HG02943 (cell line): ENCODE results near the gene RNF166.

Source experiments
- ATAC-seq: cut with Tn5 transposase; IDR thresholded peaks from one replicate; pipeline ENCODE4 v1.9.1; 2021; ENCODE audit warnings: mild to moderate bottlenecking, low read depth, moderate library complexity; ENCODE audit not compliant: unreplicated experiment

RNF166 gene

DNA sequence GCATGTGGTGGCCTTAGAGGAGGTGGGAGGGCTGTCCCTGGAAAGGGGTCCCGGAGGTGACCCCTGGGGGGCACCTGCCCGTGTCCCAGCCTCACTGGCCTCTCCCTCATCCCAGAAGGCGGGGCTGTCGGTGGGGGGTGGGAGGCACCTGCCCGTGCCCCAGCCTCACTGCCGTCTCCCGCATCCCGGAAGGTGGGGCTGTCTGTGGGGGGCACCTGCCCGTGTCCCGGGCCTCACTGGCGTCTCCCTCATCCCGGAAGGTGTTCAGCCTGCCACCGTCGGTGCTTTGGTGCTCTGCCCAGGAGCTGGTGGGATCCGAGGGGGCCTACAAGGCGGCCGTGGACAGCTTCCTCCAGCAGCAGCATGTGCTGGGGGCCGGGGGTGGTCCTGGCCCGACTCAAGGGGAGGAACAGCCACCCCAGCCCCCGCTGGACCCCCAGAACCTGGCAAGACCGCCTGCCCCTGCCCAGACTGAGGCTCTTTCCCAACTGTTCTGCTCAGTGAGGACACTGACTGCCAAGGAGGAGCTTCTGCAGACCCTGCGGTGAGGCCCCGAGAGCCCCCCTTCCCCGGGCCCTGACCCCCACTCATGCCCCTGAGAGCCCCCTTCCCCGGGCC lies 6.3 kb upstream of the RNF166 start:
- no peak for ATAC-seq

DNA sequence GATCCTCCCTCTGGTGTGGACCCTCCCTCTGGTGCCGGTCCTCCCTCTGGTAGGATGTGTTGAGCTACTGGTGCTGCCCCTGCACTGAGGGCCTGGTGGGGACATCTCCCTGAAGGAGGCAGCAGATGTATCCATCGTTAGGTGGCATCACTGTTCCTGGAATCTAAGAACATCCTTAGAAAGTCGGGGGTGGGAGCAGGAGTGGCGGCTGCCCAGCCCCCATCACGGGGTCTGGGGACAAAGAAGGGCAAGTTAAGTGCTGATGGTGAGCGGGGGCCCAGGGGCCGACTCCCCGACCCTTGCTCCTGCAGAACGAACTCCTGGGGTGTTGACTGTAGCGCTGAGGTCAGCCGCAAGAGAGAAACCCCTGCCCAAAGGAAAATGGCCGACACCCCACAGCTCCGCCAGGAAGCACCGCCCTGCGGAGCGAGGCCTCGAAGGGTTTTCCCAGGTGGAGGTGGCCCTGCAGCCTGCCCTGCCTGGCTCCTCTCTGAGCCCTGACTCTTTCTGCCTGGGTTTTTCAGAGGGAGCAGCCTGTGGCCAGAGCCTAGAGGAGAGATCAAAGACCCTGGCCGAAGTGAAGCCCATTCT lies 5.6 kb upstream of the RNF166 start:
- ATAC-seq: no peak

DNA sequence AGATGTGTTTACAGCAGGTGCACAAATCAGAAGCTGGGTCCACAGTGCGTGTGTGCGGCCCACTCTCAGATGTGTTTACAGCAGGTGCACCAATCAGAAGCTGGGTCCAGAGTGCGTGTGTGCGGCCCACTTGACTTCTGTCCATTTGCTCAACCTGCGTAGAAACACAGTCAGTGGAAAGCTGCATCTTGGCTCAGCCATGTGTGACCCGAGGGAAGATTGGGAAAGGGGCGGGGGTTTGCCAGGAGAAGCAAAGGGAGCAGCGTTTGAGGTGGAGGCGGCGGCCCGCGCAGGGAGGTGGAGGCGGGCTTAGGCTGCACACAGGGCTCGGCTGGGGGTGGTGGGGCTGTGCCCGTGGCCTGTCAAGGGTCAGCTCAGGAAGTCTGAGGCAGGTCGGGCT lies 4.3 kb upstream of the RNF166 start:
- ATAC-seq: no peak

- ATAC-seq: no peak
Observed at GRCh38 chr16:88706965-88707826, 988 bp upstream of the RNF166 start.

GRCh38 chr16:88705801-88706228 lies 393 bp downstream of the RNF166 start:
- ATAC-seq: peak; percentile 21

- ATAC-seq: no peak
Observed at GRCh38 chr16:88705076-88705684, 1.0 kb downstream of the RNF166 start.

GRCh38 chr16:88703486-88704309 lies 2.5 kb downstream of the RNF166 start:
- ATAC-seq: no peak

GRCh38 chr16:88702371-88703210 lies 3.6 kb downstream of the RNF166 start:
- ATAC-seq: no peak

DNA sequence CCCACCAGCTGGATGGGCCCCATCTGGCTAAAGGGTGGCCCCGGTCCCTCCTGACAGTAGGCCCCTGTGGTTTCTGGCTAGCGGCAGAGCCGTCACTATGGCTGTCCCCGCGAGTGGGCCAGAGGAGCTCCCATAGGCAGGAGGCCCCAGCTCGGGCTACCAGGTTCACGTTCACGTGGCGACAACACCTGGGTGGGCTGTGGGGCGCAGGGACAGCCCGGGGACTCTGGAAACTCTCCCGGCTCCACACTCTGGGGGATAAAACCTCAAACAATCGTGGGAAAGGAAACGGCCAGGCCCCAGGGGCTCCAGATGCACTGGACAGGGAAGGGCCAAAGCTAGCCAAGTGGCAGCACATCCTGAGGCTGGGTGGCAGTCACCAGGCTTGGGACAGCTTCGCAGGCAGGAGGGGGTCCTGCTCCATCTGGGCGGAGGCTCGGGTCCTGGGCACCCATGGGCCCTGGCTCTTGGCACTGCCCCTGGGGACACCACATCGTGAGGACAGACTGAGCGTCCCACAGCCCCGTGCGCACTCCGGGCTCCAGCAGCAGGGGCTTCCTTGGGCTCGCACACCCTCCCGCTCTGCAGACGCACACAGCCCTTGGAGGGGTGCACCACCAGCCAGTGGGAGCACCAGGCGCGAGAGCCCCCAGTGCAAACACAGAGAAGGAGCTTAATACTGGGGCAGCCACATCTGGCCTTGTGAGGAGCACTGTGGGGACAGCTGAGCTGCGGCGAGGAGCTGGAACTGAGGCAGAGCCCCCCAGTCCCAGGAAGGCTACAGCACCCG lies 4.4 kb downstream of the RNF166 start:
- no peak for ATAC-seq

DNA sequence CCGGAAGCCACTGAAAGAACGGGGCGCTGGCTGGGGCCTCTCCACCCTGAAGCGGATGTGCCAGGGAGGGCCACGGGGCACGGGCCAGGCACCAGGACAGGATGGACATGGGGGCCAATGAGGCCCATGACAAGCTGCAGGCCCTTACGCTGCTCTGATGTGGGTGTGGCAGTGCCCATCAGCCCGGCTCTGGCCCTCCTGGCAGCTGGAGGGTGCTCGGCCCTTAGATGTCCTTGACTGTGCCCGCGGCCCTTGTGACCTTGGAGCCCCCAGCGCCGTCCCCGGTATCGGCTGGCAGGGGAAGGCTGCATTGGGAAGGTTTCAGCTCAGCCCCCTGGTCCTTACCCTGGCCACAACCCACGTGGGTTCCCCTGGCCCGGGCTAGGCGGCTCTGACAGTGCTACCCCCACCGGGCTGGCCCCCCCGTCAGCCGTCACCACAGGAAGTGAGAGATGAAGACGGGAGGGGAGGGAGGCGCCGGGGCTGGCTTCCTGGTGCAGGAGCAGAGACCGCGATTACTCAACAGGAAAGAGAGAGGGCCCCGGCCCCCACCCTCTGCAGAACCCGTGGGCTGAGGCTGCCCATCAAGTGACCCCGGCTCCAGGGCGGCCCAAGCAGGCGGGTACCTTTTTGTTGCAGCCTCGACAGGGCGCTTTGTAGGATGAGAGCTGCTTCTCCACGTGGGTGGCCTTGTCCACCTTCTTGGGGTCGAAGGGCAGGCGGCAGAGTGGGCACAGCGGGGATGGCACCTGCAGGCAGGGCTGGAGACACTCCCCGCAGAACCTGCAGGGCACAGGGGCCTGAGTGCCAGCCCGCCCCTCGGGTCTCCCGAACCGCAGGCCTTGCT lies 5.3 kb downstream of the RNF166 start:
- peak; percentile 51 for ATAC-seq

DNA sequence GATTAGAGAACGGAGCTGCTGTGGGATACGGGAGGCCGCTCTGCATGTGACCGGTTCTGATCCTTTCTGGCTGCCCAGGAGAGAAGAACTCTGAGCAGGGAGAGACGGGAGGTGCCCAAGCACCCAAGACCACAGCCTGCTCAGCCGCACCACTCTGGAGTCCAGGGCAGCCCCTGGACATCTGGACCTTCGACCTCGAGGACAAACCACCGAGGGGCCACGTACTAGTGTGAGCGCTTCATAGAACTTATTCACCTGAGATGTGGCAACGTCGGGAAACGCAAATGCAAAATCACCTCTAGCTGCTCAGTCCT lies 5.9 kb downstream of the RNF166 start:
- ATAC-seq: no peak

GRCh38 chr16:88699180-88699579 lies 7.0 kb downstream of the RNF166 start:
- ATAC-seq: no peak

- no peak for ATAC-seq
Observed at GRCh38 chr16:88698646-88699045, 7.6 kb downstream of the RNF166 start.

GRCh38 chr16:88697831-88698615 lies 8.2 kb downstream of the RNF166 start:
- no peak for ATAC-seq

- ATAC-seq: no peak
Observed at GRCh38 chr16:88697116-88697830, 8.9 kb downstream of the RNF166 start.

DNA sequence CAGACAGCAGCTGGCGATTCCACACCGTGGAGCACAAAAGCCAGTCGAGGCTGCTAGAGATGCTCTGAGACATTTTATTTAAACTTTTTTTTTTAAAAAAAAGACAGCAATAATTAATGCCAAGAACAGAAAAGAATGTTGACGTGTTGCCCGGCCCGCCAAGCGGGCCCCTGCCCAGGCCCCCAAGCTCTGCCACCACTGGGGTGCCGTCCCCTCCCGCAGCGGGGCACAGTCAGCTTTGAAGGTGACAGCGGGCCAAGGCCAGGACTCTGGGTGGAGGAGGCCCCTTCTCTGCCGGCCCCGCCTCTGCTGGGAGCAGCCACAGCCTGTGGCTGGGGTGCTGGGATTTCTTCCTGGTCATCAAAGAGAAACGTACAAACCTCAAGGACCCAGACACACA lies 9.8 kb downstream of the RNF166 start:
- no peak for ATAC-seq

GRCh38 chr16:88695753-88696152 lies 10.5 kb downstream of the RNF166 start:
- ATAC-seq: no peak
